Stimulated activated CD4-positive, alpha-beta T cell treated with anti-CD3 and anti-CD28 coated beads, Interleukin-2, amount 100 ng/mL, for 48 hours (primary cell): ENCODE measurements around the gene EID2B.

Source experiments
- DNase-seq, 2 donors: peaks; one replicate each; pipeline ENCODE4 v3.0.0-alpha.2; 2020

The EID2B gene

GRCh38 chr19:39531834-39532232 lies 819 bp downstream of the EID2B start:
- DNase-seq, result no peak

- DNase-seq, result no peak
Measured at GRCh38 chr19:39525205-39525604, 7.4 kb downstream of the EID2B start.

- no peak for DNase-seq
Measured at GRCh38 chr19:39524495-39524894, 8.2 kb downstream of the EID2B start.

- no peak for DNase-seq
Measured at GRCh38 chr19:39520541-39521484, 11.8 kb downstream of the EID2B start.

- DNase-seq, result no peak
Measured at GRCh38 chr19:39518975-39519374, 13.7 kb downstream of the EID2B start.

GRCh38 chr19:39518458-39518857 lies 14.2 kb downstream of the EID2B start:
- no peak for DNase-seq

- DNase-seq, result no peak
Measured at GRCh38 chr19:39517432-39517831, 15.2 kb downstream of the EID2B start.

- no peak for DNase-seq
Measured at GRCh38 chr19:39516270-39516669, 16.4 kb downstream of the EID2B start.

GRCh38 chr19:39515551-39516191 lies 17.0 kb downstream of the EID2B start:
- no peak for DNase-seq

- no peak for DNase-seq
Measured at GRCh38 chr19:39514840-39515550, 17.7 kb downstream of the EID2B start, which contains the start of gene SELENOV. Gene SELENOV, plus strand, starts transcription at chr19:39515139. Its CDS starts 74 bp downstream, at chr19:39515213.

GRCh38 chr19:39512988-39513387 lies 19.7 kb downstream of the EID2B start:
- DNase-seq, result no peak

GRCh38 chr19:39509233-39509632 lies 23.4 kb downstream of the EID2B start:
- no peak for DNase-seq

- DNase-seq, result no peak
Measured at GRCh38 chr19:39508629-39509028, 24.0 kb downstream of the EID2B start.

- DNase-seq, result no peak
Measured at GRCh38 chr19:39507715-39508364, 24.8 kb downstream of the EID2B start.

GRCh38 chr19:39506944-39507714 lies 25.5 kb downstream of the EID2B start:
- peak; percentile 53 to 54 for DNase-seq

GRCh38 chr19:39506598-39506943 lies 26.1 kb downstream of the EID2B start:
- DNase-seq, result no peak

GRCh38 chr19:39502640-39503417 lies 29.8 kb downstream of the EID2B start:
- DNase-seq, result peak; percentile 74 to 88

GRCh38 chr19:39501340-39501739 lies 31.3 kb downstream of the EID2B start:
- DNase-seq, result no peak

- no peak for DNase-seq
Measured at GRCh38 chr19:39500543-39500942, 32.1 kb downstream of the EID2B start.

GRCh38 chr19:39499932-39500331 lies 32.7 kb downstream of the EID2B start:
- DNase-seq, result no peak
